ENCODE results near the gene PHTF1.

Gene PHTF1

GRCh38 chr1:113759333-113760101 is at the start of gene PHTF1:
TSS of gene PHTF1 (minus strand) at chr1:113759486. CDS start at chr1:113758703, 783 bp downstream.
- peak; percentile 86 for DNase-seq (ENCODE audit: low read depth)

- peak; percentile 32 for DNase-seq (ENCODE audit: low read depth)
These were observed 49.3 kb upstream of the PHTF1 start for GRCh38 chr1:113808450-113809195.

GRCh38 chr1:113805639-113806038 is 46.4 kb upstream of the PHTF1 start:
- no peak for DNase-seq (ENCODE audit: low read depth)

- DNase-seq (ENCODE audit: low read depth), result no peak
These were observed 45.9 kb upstream of the PHTF1 start for GRCh38 chr1:113805256-113805531.

GRCh38 chr1:113804421-113805255 is 45.4 kb upstream of the PHTF1 start:
- DNase-seq (ENCODE audit: low read depth), result peak; percentile 75

- DNase-seq (ENCODE audit: low read depth), result no peak
These were observed 43.2 kb upstream of the PHTF1 start for GRCh38 chr1:113802367-113803007.

- peak; percentile 1 for DNase-seq (ENCODE audit: low read depth)
These were observed 41.2 kb upstream of the PHTF1 start for GRCh38 chr1:113800487-113800886.

GRCh38 chr1:113797472-113797871 is 38.2 kb upstream of the PHTF1 start:
- no peak for DNase-seq (ENCODE audit: low read depth)

GRCh38 chr1:113793878-113794834 is 34.9 kb upstream of the PHTF1 start:
- DNase-seq (ENCODE audit: low read depth), result no peak

GRCh38 chr1:113792986-113793385 is 33.7 kb upstream of the PHTF1 start:
- DNase-seq (ENCODE audit: low read depth), result peak; percentile 78

- no peak for DNase-seq (ENCODE audit: low read depth)
These were observed 33.2 kb upstream of the PHTF1 start for GRCh38 chr1:113792471-113792870.

GRCh38 chr1:113788802-113789201 is 29.5 kb upstream of the PHTF1 start:
- no peak for DNase-seq (ENCODE audit: low read depth)

- no peak for DNase-seq (ENCODE audit: low read depth)
These were observed 28.4 kb upstream of the PHTF1 start for GRCh38 chr1:113787663-113788062.

- peak; percentile 27 for DNase-seq (ENCODE audit: low read depth)
These were observed 26.8 kb upstream of the PHTF1 start for GRCh38 chr1:113786069-113786468.

- DNase-seq (ENCODE audit: low read depth), result peak; percentile 27
These were observed 25.0 kb upstream of the PHTF1 start for GRCh38 chr1:113784104-113784779.

GRCh38 chr1:113783254-113784103 is 24.2 kb upstream of the PHTF1 start:
- DNase-seq (ENCODE audit: low read depth), result peak; percentile 63

- DNase-seq (ENCODE audit: low read depth), result peak; percentile 49
These were observed 23.1 kb upstream of the PHTF1 start for GRCh38 chr1:113782406-113782805.

- peak; percentile 26 for DNase-seq (ENCODE audit: low read depth)
These were observed 21.3 kb upstream of the PHTF1 start for GRCh38 chr1:113780374-113781146.

GRCh38 chr1:113779542-113779941 is 20.3 kb upstream of the PHTF1 start:
- DNase-seq (ENCODE audit: low read depth), result no peak
